H1 (cell line): ENCODE results near the gene SERPINB1. TPM values are rescaled to one million over a fixed set of nuclear protein-coding genes. Genes with fewer than 3 reads are reported as not detected.

Experiments used
- CTCF ChIA-PET: fragments of 300-600 bp; sonication (Branson Sonifier 250); formaldehyde crosslinking; loops from one replicate; lab custom pipeline; 2021; ENCODE audit not compliant: partially characterized antibody; lab: Charles Lee
- POLR2A ChIA-PET: fragments of 300-600 bp; sonication (Branson Sonifier 250); formaldehyde crosslinking; loops from one replicate; lab custom pipeline; 2021; ENCODE audit warnings: inconsistent platforms; ENCODE audit not compliant: partially characterized antibody; lab: Charles Lee
- DNase-seq, 2 experiments: peaks; one replicate each; pipeline versions ENCODE4 v3.0.0 to v3.0.0-alpha.2; 2010 to 2022; ENCODE audit warnings: low spot score in 2 of 2, low read depth in 1 of 2, mixed read lengths in 1 of 2
- FAIRE-seq: peaks from 2 replicates; lab custom pipeline; 2011; peaks lifted over from hg19 to GRCh38; lab: Jason Lieb, UNC
- H2AFZ ChIP-seq: 2 replicates; pipeline ENCODE4 v1.8.1; 2012; ENCODE audit warnings: low read length, inconsistent platforms
- H2AK5ac ChIP-seq: 2 replicates; pipeline ENCODE4 v1.6.1; 2013; ENCODE audit warnings: low read depth, low read length
- H2BK120ac ChIP-seq: replicated peaks from 2 replicates; pipeline ENCODE3; 2013; ENCODE audit warnings: low read depth, low read length, inconsistent platforms
- H2BK12ac ChIP-seq: 2 replicates; pipeline ENCODE4 v1.6.1; 2013; ENCODE audit warnings: low read depth, low read length
- H2BK15ac ChIP-seq: 2 replicates; pipeline ENCODE4 v1.6.1; 2013; ENCODE audit warnings: low read length
- H2BK20ac ChIP-seq: 2 replicates; pipeline ENCODE4 v1.6.1; 2013; ENCODE audit warnings: low read length
- H2BK5ac ChIP-seq: 2 replicates; pipeline ENCODE4 v1.6.1; 2013; ENCODE audit warnings: low read depth, low read length
- H3K14ac ChIP-seq: 2 replicates; pipeline ENCODE4 v1.6.1; 2013; ENCODE audit warnings: inconsistent platforms; ENCODE audit not compliant: insufficient read length
- H3K18ac ChIP-seq: 2 replicates; pipeline ENCODE4 v1.6.1; 2013; ENCODE audit warnings: low read length; ENCODE audit errors: extremely low read depth
- H3K23ac ChIP-seq: 2 replicates; pipeline ENCODE4 v1.6.1; 2013; ENCODE audit warnings: inconsistent platforms; ENCODE audit not compliant: insufficient read length
- H3K23me2 ChIP-seq: 2 replicates; pipeline ENCODE4 v1.6.1; 2013; ENCODE audit warnings: low read depth, low read length
- H3K27ac ChIP-seq: 2 replicates; pipeline ENCODE4 v1.6.1; 2011; ENCODE audit warnings: low read depth, low read length, inconsistent platforms
- H3K27me3 ChIP-seq, 4 experiments: replicated peaks in 1 of 4; 1 replicate in 1 of 4; 2 replicates in 3 of 4; pipeline versions ENCODE4 v1.6.1 to v1.8.1; 2011 to 2013; ENCODE audit warnings: low read length in 3 of 4, mild to moderate bottlenecking in 3 of 4, inconsistent platforms in 2 of 4, mixed read lengths in 2 of 4, moderate library complexity in 1 of 4; ENCODE audit not compliant: control insufficient read depth in 3 of 4, insufficient read depth in 3 of 4; ENCODE audit errors: extremely low read depth in 1 of 4
- H3K36me3 ChIP-seq, 4 experiments: 2 replicates each; pipeline versions ENCODE4 v1.6.1 to v1.8.1; 2011 to 2013; ENCODE audit warnings: mild to moderate bottlenecking in 4 of 4, low read length in 3 of 4, moderate library complexity in 2 of 4, control low read depth in 1 of 4, inconsistent platforms in 1 of 4; ENCODE audit not compliant: insufficient read depth in 4 of 4, control insufficient read depth in 2 of 4
- H3K4ac ChIP-seq: replicated peaks from 2 replicates; pipeline ENCODE3; 2013; ENCODE audit warnings: low read length, low read depth, mixed read lengths, inconsistent platforms; ENCODE audit not compliant: insufficient read length
- H3K4me1 ChIP-seq, 4 experiments: replicated peaks in 1 of 4; 1 replicate in 1 of 4; 2 replicates in 3 of 4; pipeline versions ENCODE4 v1.6.1 to v1.8.1; 2011 to 2013; ENCODE audit warnings: low read length in 3 of 4, inconsistent platforms in 2 of 4, mixed read lengths in 1 of 4; ENCODE audit not compliant: insufficient read depth in 4 of 4, control insufficient read depth in 3 of 4
- H3K4me2 ChIP-seq, 2 experiments: 2 replicates each; pipeline versions ENCODE4 v1.6.1 to v1.8.1; 2011 to 2013; ENCODE audit warnings: low read depth in 2 of 2, low read length in 2 of 2, control low read depth in 1 of 2, inconsistent platforms in 1 of 2, mild to moderate bottlenecking in 1 of 2; ENCODE audit not compliant: insufficient read depth in 1 of 2
- H3K4me3 ChIP-seq, 4 experiments: fragments of 200-600, 300-600 bp in 1 of 4; sonication (generic), shearing (Covaris generic), sonication (Bioruptor Twin) in 1 of 4; 2 replicates each; pipeline versions ENCODE4 v1.5.1 to v1.8.1; 2011 to 2016; ENCODE audit warnings: low read length in 4 of 4, low read depth in 3 of 4, control low read depth in 2 of 4, inconsistent platforms in 2 of 4, mild to moderate bottlenecking in 2 of 4, mixed read lengths in 1 of 4, moderate library complexity in 1 of 4; ENCODE audit not compliant: insufficient read depth in 2 of 4; ENCODE audit errors: extremely low read depth in 1 of 4
- H3K56ac ChIP-seq: replicated peaks from 2 replicates; pipeline ENCODE3; 2013; ENCODE audit warnings: low read depth, mild to moderate bottlenecking, mixed read lengths, low read length, inconsistent platforms; ENCODE audit not compliant: insufficient read length
- H3K79me1 ChIP-seq: 2 replicates; pipeline ENCODE4 v1.6.1; 2013; ENCODE audit warnings: low read depth, low read length, control low read depth
- H3K79me2 ChIP-seq, 2 experiments: 2 replicates each; pipeline versions ENCODE4 v1.6.1 to v1.8.1; 2012 to 2013; ENCODE audit warnings: low read length in 2 of 2, mild to moderate bottlenecking in 2 of 2, inconsistent platforms in 1 of 2; ENCODE audit not compliant: insufficient read depth in 2 of 2, control insufficient read depth in 1 of 2
- H3K9ac ChIP-seq, 4 experiments: replicated peaks in 1 of 4; 1 replicate in 1 of 4; 2 replicates in 3 of 4; pipeline versions ENCODE4 v1.6.1 to v1.8.1; 2011 to 2013; ENCODE audit warnings: low read depth in 3 of 4, low read length in 3 of 4, control low read depth in 2 of 4, mild to moderate bottlenecking in 2 of 4, moderate library complexity in 2 of 4, inconsistent platforms in 1 of 4; ENCODE audit errors: extremely low read depth in 1 of 4
- H3K9me3 ChIP-seq, 2 experiments: 2 replicates each; pipeline versions ENCODE4 v1.6.1 to v1.8.1; 2012 to 2013; ENCODE audit warnings: mild to moderate bottlenecking in 2 of 2, moderate library complexity in 2 of 2, control low read depth in 1 of 2, inconsistent platforms in 1 of 2, low read depth in 1 of 2, low read length in 1 of 2, mixed read lengths in 1 of 2; ENCODE audit not compliant: insufficient read depth in 2 of 2
- H4K20me1 ChIP-seq, 2 experiments: replicated peaks in 1 of 2; 2 replicates each; pipeline versions ENCODE3 to v1.8.1; 2011 to 2013; ENCODE audit warnings: inconsistent platforms in 2 of 2, low read length in 2 of 2, mild to moderate bottlenecking in 1 of 2; ENCODE audit not compliant: insufficient read depth in 2 of 2, control insufficient read depth in 1 of 2
- H4K5ac ChIP-seq: 2 replicates; pipeline ENCODE4 v1.6.1; 2013; ENCODE audit warnings: low read length, low read depth, mixed read lengths, inconsistent platforms; ENCODE audit not compliant: insufficient read length
- H4K8ac ChIP-seq: 2 replicates; pipeline ENCODE4 v1.8.0; 2013; ENCODE audit warnings: mild to moderate bottlenecking, moderate library complexity, low read length, inconsistent platforms; ENCODE audit not compliant: insufficient read depth; ENCODE audit errors: extremely low read depth
- H4K91ac ChIP-seq: replicated peaks from 2 replicates; pipeline ENCODE3; 2013; ENCODE audit warnings: low read length, mixed read lengths, inconsistent platforms; ENCODE audit not compliant: insufficient read length
- BACH1 ChIP-seq: IDR thresholded peaks from 2 replicates; pipeline ENCODE4 v1.6.1; 2012; ENCODE audit warnings: low read length, improper control_type of control experiment
- RAD21 ChIP-seq, 2 experiments: IDR thresholded peaks in 1 of 2; conservative IDR thresholded peaks in 1 of 2; 2 replicates each; pipeline ENCODE4 v1.6.1; 2011; ENCODE audit warnings: low read depth in 2 of 2, low read length in 2 of 2, improper control_type of control experiment in 1 of 2, inconsistent platforms in 1 of 2, mild to moderate bottlenecking in 1 of 2, moderate library complexity in 1 of 2
- SP1 ChIP-seq: IDR thresholded peaks from 2 replicates; pipeline ENCODE4 v1.6.1; 2011; ENCODE audit warnings: low read depth, low read length
- TCF12 ChIP-seq: IDR thresholded peaks from 2 replicates; pipeline ENCODE4 v1.6.1; 2011; ENCODE audit warnings: low read depth, mild to moderate bottlenecking, low read length
- TEAD4 ChIP-seq: IDR thresholded peaks from 2 replicates; pipeline ENCODE4 v1.6.1; 2012; ENCODE audit warnings: low read depth, low read length, inconsistent platforms, mixed read lengths
- YY1 ChIP-seq: IDR thresholded peaks from 2 replicates; pipeline ENCODE4 v1.6.1; 2011; ENCODE audit warnings: low read depth, mild to moderate bottlenecking, low read length
- WGBS, 2 experiments: shearing (Covaris generic) in 1 of 2; methylation state at CpG; one replicate each; pipeline versions ENCODE4 v1.1.6 to v1.1.7; 2013 to 2015; ENCODE audit warnings: low lambda C conversion rate in 2 of 2, mixed read lengths in 2 of 2, inconsistent platforms in 1 of 2, low coverage in 1 of 2, missing lambda C conversion rate in 1 of 2; ENCODE audit not compliant: insufficient replicate concordance in 2 of 2, insufficient coverage in 1 of 2, insufficient read length in 1 of 2; ENCODE audit errors: extremely low coverage in 1 of 2, missing lambda C conversion rate in 1 of 2; 5-methylcytosine and 5-hydroxymethylcytosine counted together
- polyA plus RNA-seq, 7 experiments: library from polyadenylated mRNA; depleted of rRNA in 3 of 7; stranded (reverse) in 5 of 7; unstranded in 2 of 7; fragments of >200 nt in 5 of 7; fragments of 200-250 nt in 2 of 7; gene quantifications; 1 replicate in 5 of 7; 2 replicates in 1 of 7; 4 replicates in 1 of 7; pipeline versions ENCODE4 v1.2.1 to v1.2.3, GENCODE V29; 2011 to 2013; ENCODE audit warnings: missing spikeins in 2 of 7, mixed read lengths in 2 of 7
- total RNA-seq: library from RNA; stranded (reverse); fragmentation: NEBNext Ultra II Directional; extraction: Animal tissue kit (Norgen Biotek cat#: 25700); gene quantifications from 2 replicates; pipeline ENCODE4 v1.2.1, GENCODE V29; 2021

Gene SERPINB1
- total and polyA plus RNA-seq, 2 of the 8 experiments (the other 6 are each of a cell fraction or from before 2014, with no cell fraction given), result 8.1 to 17.3 TPM

GRCh38 chr6:2866171-2866846, 24.6 kb upstream of the SERPINB1 start:
- H3K36me3 ChIP-seq, result no peaks in the 10 kb centered on the region
- H3K4ac ChIP-seq, result no peak overlapping the region
- peak overlapping the region; percentile 89 for H3K18ac ChIP-seq
- H4K20me1 ChIP-seq, result no peaks in the 10 kb centered on the region
- no peak overlapping the region for H3K14ac ChIP-seq
- DNase-seq (no peak), FAIRE-seq (peak; percentile 82)
- no peak overlapping the region for H3K23ac ChIP-seq
- H3K4me3 ChIP-seq, result peak overlapping the region in 1 of 4 experiments; percentile 34; a peak in 2 of 8 replicates
- H2BK20ac ChIP-seq, result peak overlapping the region; percentile 96
- no peaks in the 10 kb centered on the region for H3K27me3 ChIP-seq
- H3K56ac ChIP-seq, result no peak overlapping the region
- peak overlapping the region; percentile 99 for H2BK12ac ChIP-seq
- H2BK5ac ChIP-seq, result peak overlapping the region; percentile 94; the same call in 1 of the 2 replicates
- H3K9ac ChIP-seq, result no peak overlapping the region
- 16% methylated on average over 8 of the region's 8 CpGs; no CpG with 5 or more reads in 1 of the 2 experiments for WGBS, 2 experiments
- no peak overlapping the region for H4K5ac ChIP-seq
- ChIA-PET POLR2A (interaction anchor here (0.7 to 2.5 kb wide), 15 partner anchors 9 to 124 kb away, joined by 3 to 18 read pairs (median 4); no protein-coding TSS in a partner anchor), CTCF (interaction anchor here (0.6 to 5.7 kb wide), 10 partner anchors 9 to 1160 kb away, joined by 3 to 29 read pairs (median 4); no protein-coding TSS in a partner anchor)
- peak overlapping the region; percentile 90 for H4K91ac ChIP-seq
- peak overlapping the region; percentile 53; the same call in 1 of the 2 replicates for H3K27ac ChIP-seq
- no peaks in the 10 kb centered on the region for H3K9me3 ChIP-seq
- H3K23me2 ChIP-seq, result peaks cover 2% of the 10 kb centered on the region; the same call in 1 of the 2 replicates
- peak overlapping the region; percentile 73 for H2BK120ac ChIP-seq
- H4K8ac ChIP-seq, result no peak overlapping the region
- TF ChIP-seq SP1, result 0 out of 2 replicates have a peak, but pooled peaks have one; percentile 45
- TF ChIP-seq TEAD4, result 0 out of 2 replicates have a peak, but pooled peaks have one; percentile 74
- peak; percentile 32; the same call in 1 of the 2 replicates for TF ChIP-seq YY1
- no peak for TF ChIP-seq BACH1
- no peak for TF ChIP-seq RAD21 (IDR thresholded peaks at IDR 0.05 in 1 of 2, conservative IDR thresholded peaks at IDR 0.05 in 1 of 2; ENCODE audit: low read depth in 2 of 2, low read length in 2 of 2)
- TF ChIP-seq TCF12, result no peak
- no peaks in the 10 kb centered on the region for H3K79me1 ChIP-seq
- no peak overlapping the region for H2AK5ac ChIP-seq
- peaks cover 8 to 27% (median 19%) of the 10 kb centered on the region in 4 experiments for H3K4me1 ChIP-seq
- no peak overlapping the region for H2AFZ ChIP-seq
- H3K79me2 ChIP-seq, result no peaks in the 10 kb centered on the region
- H3K4me2 ChIP-seq, result peak overlapping the region; percentile 37 to 58
- no peak overlapping the region for H2BK15ac ChIP-seq
